ENCODE measurements around the gene PTPRN2. TPM values are rescaled to one million over a fixed set of nuclear protein-coding genes. Genes with fewer than 3 reads are reported as not detected.

The PTPRN2 gene
- total and polyA plus RNA-seq, 9 of the 15 experiments (the other 6 are each of a cell fraction or from before 2014, with no cell fraction given) = not detected

GRCh38 chr7:158048569-158048968 is 539.1 kb downstream of the PTPRN2 start (continued):
- TF ChIP-seq CEBPZ (IDR thresholded peaks at IDR 0.05; ENCODE audit: borderline replicate concordance, low read depth, low read length) (no peak), ZNF280A (IDR thresholded peaks at IDR 0.05; ENCODE audit: low read depth, partially characterized antibody) (peak; percentile 65), ZNF347 (CRISPR knock-in tag; IDR thresholded peaks at IDR 0.05; ENCODE audit: low read depth) (no peak), THAP12 (CRISPR knock-in tag; IDR thresholded peaks at IDR 0.05) (no peak), ZBTB5 (IDR thresholded peaks at IDR 0.05) (no peak), BRCA1 (IDR thresholded peaks at IDR 0.05) (no peak), BRCA1 (CRISPR knock-in tag; IDR thresholded peaks at IDR 0.05) (no peak), FOXK2 (conservative IDR thresholded peaks at IDR 0.05 in 1 of 2, IDR thresholded peaks at IDR 0.05 in 1 of 2; ENCODE audit: low read depth in 2 of 2) (no peak), ZNF76 (CRISPR knock-in tag; IDR thresholded peaks at IDR 0.05; ENCODE audit: borderline replicate concordance) (no peak), ZFP91 (CRISPR knock-in tag; IDR thresholded peaks at IDR 0.05) (no peak), GTF2B (IDR thresholded peaks at IDR 0.05; ENCODE audit: extremely low read depth, insufficient read length) (no peak), BHLHE40 (IDR thresholded peaks at IDR 0.05; ENCODE audit: low read length) (no peak), HDAC1 (IDR thresholded peaks at IDR 0.05) (peak in 1 of 2 experiments; percentile 60; a peak in 1 of 4 replicates), NFIX (CRISPR knock-in tag; IDR thresholded peaks at IDR 0.05; ENCODE audit: low read depth) (no peak)
